Retinal pigment epithelial cell (primary cell): ENCODE results near the gene CACNA1C.

Source experiments
- DNase-seq: peaks from one replicate; pipeline ENCODE4 v3.0.0-alpha.2; 2010; ENCODE audit warnings: low read depth
- H3K4me3 ChIP-seq: 2 replicates; pipeline ENCODE4 v1.5.1; 2011; ENCODE audit warnings: mild to moderate bottlenecking, low read length, control low read depth, moderate library complexity
- CTCF ChIP-seq: conservative IDR thresholded peaks from 2 replicates; pipeline ENCODE4 v1.5.1; 2011; ENCODE audit warnings: low read depth, low read length, control low read depth, inconsistent platforms

CACNA1C gene

GRCh38 chr12:2393996-2394395 is 341.2 kb downstream of the CACNA1C start:
- no peak for TF ChIP-seq CTCF
- H3K4me3 ChIP-seq = no peak overlapping the region
- DNase-seq = no peak

DNA sequence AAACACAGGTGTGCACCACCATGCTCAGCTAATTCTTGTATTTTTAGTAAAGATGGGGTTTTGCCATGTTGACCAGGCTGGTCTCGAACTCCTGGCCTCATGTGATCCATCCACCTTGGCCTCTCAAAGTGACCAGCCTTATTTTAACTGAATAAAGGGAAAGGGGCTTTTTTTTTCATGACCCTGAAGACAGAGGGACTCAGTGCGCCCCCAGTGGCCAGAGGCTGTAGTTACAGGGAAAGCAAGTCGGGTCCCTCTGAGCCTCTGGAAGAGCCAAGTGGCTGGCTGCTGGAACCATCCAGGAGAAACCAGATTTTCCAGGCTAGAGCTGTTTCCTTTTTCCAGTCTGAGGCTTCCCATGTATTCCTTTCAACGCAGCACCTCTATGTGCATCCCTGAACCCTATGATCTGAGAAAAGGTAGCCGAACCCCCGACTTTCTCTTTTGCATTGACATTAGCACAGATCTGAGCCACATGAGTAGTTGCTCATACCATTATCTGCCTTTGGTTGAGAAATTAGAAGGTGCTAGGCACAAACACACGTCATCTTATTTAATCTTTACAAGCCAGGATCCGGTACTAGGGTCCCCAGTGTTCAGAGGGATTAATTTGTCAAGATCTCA is 342.7 kb downstream of the CACNA1C start:
- H3K4me3 ChIP-seq = no peak overlapping the region
- peak; percentile 8 for DNase-seq
- peak; percentile 93 for TF ChIP-seq CTCF

DNA sequence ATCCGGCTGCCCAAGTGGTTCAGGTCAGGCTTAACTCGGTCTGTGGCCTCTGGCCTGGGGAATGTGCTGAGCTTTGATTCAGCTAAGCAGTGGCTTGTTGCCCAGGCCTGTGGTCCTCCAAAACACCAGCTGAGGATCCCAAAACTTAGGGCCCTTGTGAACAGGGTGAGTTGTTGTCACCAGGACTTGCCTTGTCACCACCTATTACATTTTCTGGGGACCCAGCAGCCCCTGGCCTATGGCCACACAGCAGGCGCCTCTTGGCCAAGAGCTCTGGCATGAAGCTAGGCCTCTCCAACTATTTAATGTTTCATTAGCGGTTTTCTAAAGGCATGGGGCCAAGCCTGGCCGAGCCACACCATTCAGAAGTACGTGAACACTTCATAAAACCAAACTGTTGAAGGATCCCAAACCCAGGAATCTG is 343.7 kb downstream of the CACNA1C start:
- DNase-seq = no peak
- TF ChIP-seq CTCF = no peak
- H3K4me3 ChIP-seq = no peak overlapping the region

- TF ChIP-seq CTCF = no peak
- no peak overlapping the region for H3K4me3 ChIP-seq
- no peak for DNase-seq
Observed at GRCh38 chr12:2397356-2398045, 344.7 kb downstream of the CACNA1C start.

DNA sequence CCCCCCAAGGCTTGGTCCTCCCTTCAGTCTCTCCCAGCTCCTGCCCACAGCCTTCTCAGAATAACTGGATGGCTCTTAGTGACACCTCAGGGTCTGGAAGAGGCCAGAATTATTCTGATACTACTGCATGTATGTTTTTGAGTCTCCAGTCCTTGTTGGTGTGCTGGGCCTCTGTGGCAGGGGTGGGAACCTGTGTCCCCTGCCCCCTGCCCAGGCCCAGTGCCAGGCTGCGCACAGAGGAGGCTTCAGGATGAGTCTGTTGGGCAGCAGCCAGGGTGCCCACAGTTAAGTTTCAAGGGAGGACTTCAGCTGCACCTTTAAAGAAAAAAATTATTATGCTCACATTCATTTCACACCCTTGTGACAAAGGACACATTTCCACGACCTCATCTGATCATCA is 348.3 kb downstream of the CACNA1C start:
- no peak for TF ChIP-seq CTCF
- DNase-seq = no peak
- H3K4me3 ChIP-seq = no peak overlapping the region

DNA sequence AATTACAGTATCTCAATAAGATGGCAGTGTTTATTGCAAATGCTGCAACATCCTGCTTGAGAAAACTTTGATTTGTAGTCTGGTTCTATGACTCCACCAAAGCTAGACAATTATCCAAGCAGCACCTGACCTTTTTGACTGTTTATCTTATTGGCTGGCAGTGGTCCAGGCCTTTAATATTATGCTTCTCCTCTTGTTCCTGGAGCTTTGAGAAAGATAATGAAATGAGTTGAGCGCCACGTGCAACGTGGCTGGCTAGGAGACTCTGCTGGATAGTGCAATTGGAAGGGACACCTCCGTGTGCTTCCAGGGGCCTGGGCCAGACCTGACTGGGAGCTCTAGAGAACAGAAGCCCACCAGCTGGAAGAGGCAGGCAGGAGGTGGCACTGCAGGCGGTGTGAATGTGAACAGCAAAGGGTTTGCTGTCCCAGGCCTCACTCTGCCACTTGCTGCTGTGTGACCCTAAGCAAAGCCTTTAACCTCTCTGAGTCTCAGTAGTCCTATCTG is 349.3 kb downstream of the CACNA1C start:
- DNase-seq = no peak
- TF ChIP-seq CTCF = no peak
- H3K4me3 ChIP-seq = no peak overlapping the region
